ENCODE measurements around the gene SLBP. TPM values are rescaled to one million over a fixed set of nuclear protein-coding genes. Genes with fewer than 3 reads are reported as not detected.

Gene SLBP
- total and polyA plus RNA-seq, 2 donors (not counting 3 experiments of a cell fraction or from before 2014, with no cell fraction given): 48.3 to 63.1 TPM

- TF ChIP-seq MYC (IDR thresholded peaks at IDR 0.05; ENCODE audit: low read depth, low read length) (no peak), POLR2A (IDR thresholded peaks at IDR 0.05; ENCODE audit: low read depth, low read length) (no peak), JUN (IDR thresholded peaks at IDR 0.05; ENCODE audit: borderline replicate concordance, insufficient read depth, insufficient read length, low read depth) (no peak)
- dilution Hi-C loops (cut with MboI; ENCODE audit: extremely low pct_ligation_motif_present, low sequenced_read_pairs): no loop called here
- CTCF ChIA-PET: interaction anchor here (0.6 to 2.9 kb wide), 5 partner anchors 10 to 36 kb away, joined by 3 to 14 read pairs (median 4); partner anchors contain the start of gene TACC3
- H3K4me3 ChIP-seq (replicated peaks in 1 of 3; ENCODE audit: insufficient read depth in 1 of 3, low read depth in 1 of 3, low read length in 3 of 3): no peak overlapping the region
- peaks cover 8% of the 10 kb centered on the region for H3K4me1 ChIP-seq (ENCODE audit: control insufficient read depth, extremely low read depth, insufficient read depth, low read length)
- no peak overlapping the region for H3K4me2 ChIP-seq (ENCODE audit: insufficient read depth, low read length)
- intact Hi-C loops (cut with micrococcal nuclease): no loop called here
- no peaks in the 10 kb centered on the region for H4K20me1 ChIP-seq (replicated peaks; ENCODE audit: control insufficient read depth, extremely low read depth, insufficient read depth, low read length)
- POLR2A ChIA-PET: no interaction called here
- H2AFZ ChIP-seq (ENCODE audit: low read depth, low read length): no peak overlapping the region
- H3K9ac ChIP-seq (replicated peaks; ENCODE audit: extremely low read depth, insufficient read depth, low read length): no peak overlapping the region
- H3K9me3 ChIP-seq (replicated peaks; ENCODE audit: control insufficient read depth, insufficient read depth, low read length): no peaks in the 10 kb centered on the region
- FAIRE-seq: no peak
- no TSS peak for BruUV-seq (replicated peaks)
- H3K9me1 ChIP-seq (replicated peaks; ENCODE audit: control insufficient read depth, extremely low read depth, insufficient read depth, low read length): no peaks in the 10 kb centered on the region
- no peaks in the 10 kb centered on the region for H3K27me3 ChIP-seq (ENCODE audit: control insufficient read depth in 2 of 2, insufficient read depth in 2 of 2, low read length in 2 of 2)
- no peaks in the 10 kb centered on the region for H3K36me3 ChIP-seq (ENCODE audit: control insufficient read depth in 2 of 2, extremely low read depth in 1 of 2, insufficient read depth in 2 of 2, low read length in 2 of 2)
- DNase-seq (ENCODE audit: low read depth, low spot score): no peak
- no peak overlapping the region for H3K27ac ChIP-seq (ENCODE audit: insufficient read depth, low read depth, low read length)
- no peaks in the 10 kb centered on the region for H3K79me2 ChIP-seq (ENCODE audit: control insufficient read depth, insufficient read depth, low read length)
Measured at GRCh38 chr4:1757836-1758235, 45.7 kb upstream of the SLBP start.

DNA sequence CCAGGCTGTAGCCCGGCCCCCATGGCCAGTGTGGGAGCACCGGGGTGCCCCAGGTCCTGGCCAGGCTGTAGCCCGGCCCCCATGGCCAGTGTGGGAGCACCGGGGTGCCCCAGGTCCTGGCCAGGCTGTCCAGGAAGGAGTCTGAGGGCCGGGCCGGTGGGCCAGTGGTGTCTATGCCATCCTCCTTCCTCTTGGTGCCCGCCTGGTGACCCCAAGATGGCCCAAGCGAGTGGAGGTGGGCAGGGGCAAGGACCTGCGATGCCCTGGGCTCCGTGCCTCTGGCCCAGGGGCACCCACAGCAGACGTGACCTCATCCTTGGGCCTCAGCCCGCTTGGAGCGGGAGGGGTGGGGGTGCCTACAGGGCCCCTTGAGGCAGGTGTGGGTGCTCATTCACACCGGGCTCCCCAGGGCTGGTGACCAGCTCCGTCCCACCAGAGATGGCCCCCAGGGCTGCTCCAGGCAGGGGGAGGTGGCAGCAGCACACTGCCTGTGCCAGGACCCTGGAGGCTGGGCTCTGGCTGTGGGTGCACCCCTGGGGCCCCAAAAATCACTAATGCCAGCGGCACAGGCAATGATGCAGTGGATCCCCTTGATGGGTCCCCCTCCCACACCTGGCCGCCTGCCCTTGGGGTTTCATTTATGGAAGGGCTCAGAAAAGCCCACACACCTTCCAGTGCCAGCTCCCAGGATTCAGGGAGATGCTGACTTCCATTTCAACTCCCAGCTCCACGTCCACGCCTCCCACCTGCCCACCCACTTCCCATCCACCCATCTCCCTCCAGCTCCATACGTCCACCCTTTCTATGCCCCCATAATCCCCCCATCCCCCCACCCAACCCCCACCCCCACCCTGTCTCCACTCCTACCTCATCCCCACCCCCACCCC is 45.0 kb upstream of the SLBP start:
- intact Hi-C loops (cut with micrococcal nuclease) (no loop called here), dilution Hi-C loops (cut with MboI; ENCODE audit: extremely low pct_ligation_motif_present, low sequenced_read_pairs) (no loop called here)
- Histone ChIP-seq H3K9ac (replicated peaks; ENCODE audit: extremely low read depth, insufficient read depth, low read length) (no peak overlapping the region), H2AFZ (ENCODE audit: low read depth, low read length) (no peak overlapping the region), H3K9me1 (replicated peaks; ENCODE audit: control insufficient read depth, extremely low read depth, insufficient read depth, low read length) (no peaks in the 10 kb centered on the region), H4K20me1 (replicated peaks; ENCODE audit: control insufficient read depth, extremely low read depth, insufficient read depth, low read length) (no peaks in the 10 kb centered on the region), H3K79me2 (ENCODE audit: control insufficient read depth, insufficient read depth, low read length) (no peaks in the 10 kb centered on the region), H3K4me1 (ENCODE audit: control insufficient read depth, extremely low read depth, insufficient read depth, low read length) (peaks cover 8% of the 10 kb centered on the region), H3K27me3 (ENCODE audit: control insufficient read depth in 2 of 2, insufficient read depth in 2 of 2, low read length in 2 of 2) (no peaks in the 10 kb centered on the region), H3K27ac (ENCODE audit: insufficient read depth, low read depth, low read length) (no peak overlapping the region), H3K4me3 (replicated peaks in 1 of 3; ENCODE audit: insufficient read depth in 1 of 3, low read depth in 1 of 3, low read length in 3 of 3) (no peak overlapping the region), H3K9me3 (replicated peaks; ENCODE audit: control insufficient read depth, insufficient read depth, low read length) (no peaks in the 10 kb centered on the region), H3K36me3 (ENCODE audit: control insufficient read depth in 2 of 2, extremely low read depth in 1 of 2, insufficient read depth in 2 of 2, low read length in 2 of 2) (no peaks in the 10 kb centered on the region), H3K4me2 (ENCODE audit: insufficient read depth, low read length) (no peak overlapping the region)
- no peak for FAIRE-seq
- BruUV-seq (replicated peaks): no TSS peak
- TF ChIP-seq MYC (IDR thresholded peaks at IDR 0.05; ENCODE audit: low read depth, low read length) (no peak), GATA2 (IDR thresholded peaks at IDR 0.05; ENCODE audit: insufficient read depth, insufficient read length, low read depth, low read length) (no peak), POLR2A (IDR thresholded peaks at IDR 0.05; ENCODE audit: low read depth, low read length) (no peak), EZH2 (IDR thresholded peaks at IDR 0.05; ENCODE audit: borderline replicate concordance, low read depth, low read length, severe bottlenecking) (no peak), FOS (IDR thresholded peaks at IDR 0.05; ENCODE audit: borderline replicate concordance, insufficient read depth, low read length) (no peak), POLR2AphosphoS5 (IDR thresholded peaks at IDR 0.05; ENCODE audit: insufficient read depth, low read depth, low read length) (no peak), JUN (IDR thresholded peaks at IDR 0.05; ENCODE audit: borderline replicate concordance, insufficient read depth, insufficient read length, low read depth) (no peak)
- TF ChIP-seq, protein P1, sequence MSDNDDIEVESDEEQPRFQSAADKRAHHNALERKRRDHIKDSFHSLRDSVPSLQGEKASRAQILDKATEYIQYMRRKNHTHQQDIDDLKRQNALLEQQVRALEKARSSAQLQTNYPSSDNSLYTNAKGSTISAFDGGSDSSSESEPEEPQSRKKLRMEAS (IDR thresholded peaks at IDR 0.05; ENCODE audit: insufficient read depth, insufficient read length): no peak
- TF ChIP-seq, protein P2, sequence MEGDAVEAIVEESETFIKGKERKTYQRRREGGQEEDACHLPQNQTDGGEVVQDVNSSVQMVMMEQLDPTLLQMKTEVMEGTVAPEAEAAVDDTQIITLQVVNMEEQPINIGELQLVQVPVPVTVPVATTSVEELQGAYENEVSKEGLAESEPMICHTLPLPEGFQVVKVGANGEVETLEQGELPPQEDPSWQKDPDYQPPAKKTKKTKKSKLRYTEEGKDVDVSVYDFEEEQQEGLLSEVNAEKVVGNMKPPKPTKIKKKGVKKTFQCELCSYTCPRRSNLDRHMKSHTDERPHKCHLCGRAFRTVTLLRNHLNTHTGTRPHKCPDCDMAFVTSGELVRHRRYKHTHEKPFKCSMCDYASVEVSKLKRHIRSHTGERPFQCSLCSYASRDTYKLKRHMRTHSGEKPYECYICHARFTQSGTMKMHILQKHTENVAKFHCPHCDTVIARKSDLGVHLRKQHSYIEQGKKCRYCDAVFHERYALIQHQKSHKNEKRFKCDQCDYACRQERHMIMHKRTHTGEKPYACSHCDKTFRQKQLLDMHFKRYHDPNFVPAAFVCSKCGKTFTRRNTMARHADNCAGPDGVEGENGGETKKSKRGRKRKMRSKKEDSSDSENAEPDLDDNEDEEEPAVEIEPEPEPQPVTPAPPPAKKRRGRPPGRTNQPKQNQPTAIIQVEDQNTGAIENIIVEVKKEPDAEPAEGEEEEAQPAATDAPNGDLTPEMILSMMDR (IDR thresholded peaks at IDR 0.05; ENCODE audit: extremely low read depth in 1 of 2, insufficient read depth in 1 of 2, low read depth in 1 of 2, low read length in 2 of 2): no peak
- ChIA-PET POLR2A (interaction anchor here (0.7 kb wide), 1 partner anchor 13 kb away, joined by 5 read pairs; no protein-coding TSS in a partner anchor), CTCF (interaction anchor here (1.3 to 2.9 kb wide), 4 partner anchors 10 to 35 kb away, joined by 3 to 14 read pairs (median 4); partner anchors contain the start of gene TACC3)
- DNase-seq (ENCODE audit: low read depth, low spot score): no peak

Data from endothelial cell of umbilical vein (primary cell).